HepG2 (cell line): ENCODE measurements around the gene ARMH1. TPM values are rescaled to one million over a fixed set of nuclear protein-coding genes. Genes with fewer than 3 reads are reported as not detected.

ENCODE experiments used
- FOXJ3 ChIP-seq: sonication (generic); formaldehyde crosslinking; IDR thresholded peaks from 2 replicates; pipeline ENCODE4 v1.4.0; 2020; ENCODE audit warnings: missing genetic modification reagents, mild to moderate bottlenecking, borderline replicate concordance
- HNRNPL ChIP-seq: fragments of 200-400 bp; formaldehyde crosslinking; IDR thresholded peaks from 2 replicates; pipeline ENCODE4 v1.6.1; 2017; ENCODE audit warnings: mild to moderate bottlenecking, low read depth, low read length
- IKZF4 ChIP-seq: sonication (generic); formaldehyde crosslinking; IDR thresholded peaks from 2 replicates; pipeline ENCODE4 v1.5.1; 2020; ENCODE audit warnings: borderline replicate concordance, mild to moderate bottlenecking, low read depth, missing genetic modification reagents; ENCODE audit errors: not compliant biosample characterization
- SPEN ChIP-seq: sonication (generic); formaldehyde crosslinking; IDR thresholded peaks from 2 replicates; pipeline ENCODE4 v1.5.1; 2020; ENCODE audit warnings: low read depth, mild to moderate bottlenecking, missing genetic modification reagents
- SRF ChIP-seq: IDR thresholded peaks from 2 replicates; pipeline ENCODE4 v1.6.1; 2011; ENCODE audit warnings: mild to moderate bottlenecking, low read depth, low read length, moderate library complexity
- TAF1 ChIP-seq: sonication (generic); formaldehyde crosslinking; IDR thresholded peaks from 2 replicates; pipeline ENCODE4 v1.4.0; 2020; ENCODE audit warnings: missing genetic modification reagents
- ZFX ChIP-seq: sonication (generic); formaldehyde crosslinking; IDR thresholded peaks from 2 replicates; pipeline ENCODE4 v1.4.0; 2020; ENCODE audit warnings: mild to moderate bottlenecking, low read depth, missing genetic modification reagents, moderate library complexity
- ZIK1 ChIP-seq: sonication (generic); formaldehyde crosslinking; IDR thresholded peaks from 2 replicates; pipeline ENCODE4 v1.5.0; 2020; ENCODE audit warnings: mild to moderate bottlenecking, low read depth, missing genetic modification reagents, borderline replicate concordance
- ZNF496 ChIP-seq: sonication (generic); formaldehyde crosslinking; IDR thresholded peaks from 2 replicates; pipeline ENCODE4 v1.8.1; 2023; ENCODE audit warnings: mild to moderate bottlenecking, moderate library complexity, missing genetic modification reagents; ENCODE audit not compliant: insufficient replicate concordance
- ZNF670 ChIP-seq: sonication (generic); formaldehyde crosslinking; IDR thresholded peaks from 2 replicates; pipeline ENCODE4 v1.8.0; 2022; ENCODE audit warnings: mild to moderate bottlenecking, missing genetic modification reagents, borderline replicate concordance
- ZNF737 ChIP-seq: sonication (generic); formaldehyde crosslinking; IDR thresholded peaks from 2 replicates; pipeline ENCODE4 v1.5.0; 2020; ENCODE audit warnings: missing genetic modification reagents, mild to moderate bottlenecking, borderline replicate concordance
- polyA plus RNA-seq, 8 experiments: library from polyadenylated mRNA; depleted of rRNA in 3 of 8; stranded (reverse) in 7 of 8; unstranded in 1 of 8; fragments of >200 nt; fragmentation: Illumina TruSeq in 4 of 8; extraction: Trizol in 4 of 8; gene quantifications; 2 replicates each; pipeline versions ENCODE4 v1.2.1 to v1.2.3, GENCODE V29; 2011 to 2016; ENCODE audit warnings: low read depth in 4 of 8, missing spikeins in 1 of 8, mixed read lengths in 1 of 8; ENCODE audit not compliant: insufficient read depth in 1 of 8
- total RNA-seq, 5 experiments: library from RNA; depleted of rRNA; stranded (reverse); fragments of >200 nt; fragmentation: Illumina TruSeq; extraction: Trizol; gene quantifications; 2 replicates each; pipeline ENCODE4 v1.2.3, GENCODE V29; 2016; ENCODE audit warnings: low read depth in 1 of 5
- TF ChIP-seq, protein P1 (sequence below): sonication (generic); formaldehyde crosslinking; IDR thresholded peaks from 2 replicates; pipeline ENCODE4 v1.9.0; 2022; ENCODE audit warnings: low read depth, missing genetic modification reagents
- TF ChIP-seq, protein P2 (sequence below): sonication (generic); formaldehyde crosslinking; IDR thresholded peaks from 2 replicates; pipeline ENCODE4 v1.4.0; 2020; ENCODE audit warnings: mild to moderate bottlenecking, missing genetic modification reagents
- TF ChIP-seq, protein P3 (sequence below): sonication (generic); formaldehyde crosslinking; IDR thresholded peaks from 2 replicates; pipeline ENCODE4 v1.4.0; 2020; ENCODE audit warnings: missing genetic modification reagents
- TF ChIP-seq, protein P4 (sequence below): sonication (generic); formaldehyde crosslinking; IDR thresholded peaks from 2 replicates; pipeline ENCODE4 v1.5.0; 2020; ENCODE audit warnings: missing genetic modification reagents
- TF ChIP-seq, protein P5 (sequence below): sonication (generic); formaldehyde crosslinking; IDR thresholded peaks from 2 replicates; pipeline ENCODE4 v1.9.0; 2021; ENCODE audit warnings: missing genetic modification reagents, mild to moderate bottlenecking, borderline replicate concordance

The ARMH1 gene
- total and polyA plus RNA-seq, 2 of the 13 experiments (the other 11 are each of a cell fraction or from before 2014, with no cell fraction given) = 0.69 TPM; not detected in 1

DNA sequence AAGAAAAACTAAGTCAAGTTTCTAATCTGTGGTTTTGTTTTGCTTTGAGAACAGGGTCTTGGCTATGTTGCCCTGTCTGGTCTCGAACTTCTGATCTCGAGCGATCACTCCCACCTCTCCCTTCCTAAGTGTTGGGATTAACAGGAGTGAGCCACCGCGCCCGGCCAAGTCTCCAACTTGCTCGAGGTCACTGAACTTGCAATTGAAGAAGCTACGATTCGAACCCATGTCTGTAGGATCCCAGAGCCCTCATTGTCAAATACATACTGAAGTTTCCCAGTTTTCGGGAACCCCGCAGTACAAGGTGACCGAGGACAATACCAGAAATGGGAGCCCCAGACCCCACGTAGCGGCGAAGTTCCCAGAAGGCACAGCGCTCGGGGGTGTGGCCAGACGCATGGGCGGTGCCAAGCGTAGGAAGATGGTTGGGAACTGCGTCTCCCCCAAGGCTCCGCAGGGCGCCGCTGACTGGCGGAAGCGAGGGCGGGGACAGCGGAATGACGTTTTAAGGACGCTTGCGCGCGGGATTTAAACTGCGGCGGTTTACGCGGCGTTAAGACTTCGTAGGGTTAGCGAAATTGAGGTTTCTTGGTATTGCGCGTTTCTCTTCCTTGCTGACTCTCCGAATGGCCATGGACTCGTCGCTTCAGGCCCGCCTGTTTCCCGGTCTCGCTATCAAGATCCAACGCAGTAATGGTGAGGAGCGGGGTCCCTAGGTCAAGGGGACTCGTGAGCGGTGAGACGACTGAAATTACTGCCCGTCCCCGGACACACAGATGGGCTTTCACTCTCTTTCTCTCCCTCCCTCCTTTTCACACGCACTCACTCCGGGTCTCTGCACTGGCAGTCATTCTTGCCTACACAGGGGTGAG is 65.0 kb downstream of the ARMH1 start, which contains the start of gene KIF2C (continued):
- TF ChIP-seq ZNF670 = no peak
- peak; percentile 39 for TF ChIP-seq ZFX (CRISPR knock-in tag)
- no peak for TF ChIP-seq IKZF4
- no peak; the same call in 1 of the 2 replicates for TF ChIP-seq SRF
- TF ChIP-seq, protein P1, sequence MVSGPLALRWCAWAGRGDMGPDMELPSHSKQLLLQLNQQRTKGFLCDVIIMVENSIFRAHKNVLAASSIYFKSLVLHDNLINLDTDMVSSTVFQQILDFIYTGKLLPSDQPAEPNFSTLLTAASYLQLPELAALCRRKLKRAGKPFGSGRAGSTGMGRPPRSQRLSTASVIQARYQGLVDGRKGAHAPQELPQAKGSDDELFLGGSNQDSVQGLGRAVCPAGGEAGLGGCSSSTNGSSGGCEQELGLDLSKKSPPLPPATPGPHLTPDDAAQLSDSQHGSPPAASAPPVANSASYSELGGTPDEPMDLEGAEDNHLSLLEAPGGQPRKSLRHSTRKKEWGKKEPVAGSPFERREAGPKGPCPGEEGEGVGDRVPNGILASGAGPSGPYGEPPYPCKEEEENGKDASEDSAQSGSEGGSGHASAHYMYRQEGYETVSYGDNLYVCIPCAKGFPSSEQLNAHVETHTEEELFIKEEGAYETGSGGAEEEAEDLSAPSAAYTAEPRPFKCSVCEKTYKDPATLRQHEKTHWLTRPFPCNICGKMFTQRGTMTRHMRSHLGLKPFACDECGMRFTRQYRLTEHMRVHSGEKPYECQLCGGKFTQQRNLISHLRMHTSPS (CRISPR knock-in tag) = no peak
- TF ChIP-seq FOXJ3 (CRISPR knock-in tag) = peak; percentile 63; the same call in 1 of the 2 replicates
- TF ChIP-seq ZNF737 (CRISPR knock-in tag) = no peak
- TF ChIP-seq HNRNPL = no peak
- TF ChIP-seq, protein P2, sequence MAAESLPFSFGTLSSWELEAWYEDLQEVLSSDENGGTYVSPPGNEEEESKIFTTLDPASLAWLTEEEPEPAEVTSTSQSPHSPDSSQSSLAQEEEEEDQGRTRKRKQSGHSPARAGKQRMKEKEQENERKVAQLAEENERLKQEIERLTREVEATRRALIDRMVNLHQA (CRISPR knock-in tag) = no peak
- TF ChIP-seq, protein P3, sequence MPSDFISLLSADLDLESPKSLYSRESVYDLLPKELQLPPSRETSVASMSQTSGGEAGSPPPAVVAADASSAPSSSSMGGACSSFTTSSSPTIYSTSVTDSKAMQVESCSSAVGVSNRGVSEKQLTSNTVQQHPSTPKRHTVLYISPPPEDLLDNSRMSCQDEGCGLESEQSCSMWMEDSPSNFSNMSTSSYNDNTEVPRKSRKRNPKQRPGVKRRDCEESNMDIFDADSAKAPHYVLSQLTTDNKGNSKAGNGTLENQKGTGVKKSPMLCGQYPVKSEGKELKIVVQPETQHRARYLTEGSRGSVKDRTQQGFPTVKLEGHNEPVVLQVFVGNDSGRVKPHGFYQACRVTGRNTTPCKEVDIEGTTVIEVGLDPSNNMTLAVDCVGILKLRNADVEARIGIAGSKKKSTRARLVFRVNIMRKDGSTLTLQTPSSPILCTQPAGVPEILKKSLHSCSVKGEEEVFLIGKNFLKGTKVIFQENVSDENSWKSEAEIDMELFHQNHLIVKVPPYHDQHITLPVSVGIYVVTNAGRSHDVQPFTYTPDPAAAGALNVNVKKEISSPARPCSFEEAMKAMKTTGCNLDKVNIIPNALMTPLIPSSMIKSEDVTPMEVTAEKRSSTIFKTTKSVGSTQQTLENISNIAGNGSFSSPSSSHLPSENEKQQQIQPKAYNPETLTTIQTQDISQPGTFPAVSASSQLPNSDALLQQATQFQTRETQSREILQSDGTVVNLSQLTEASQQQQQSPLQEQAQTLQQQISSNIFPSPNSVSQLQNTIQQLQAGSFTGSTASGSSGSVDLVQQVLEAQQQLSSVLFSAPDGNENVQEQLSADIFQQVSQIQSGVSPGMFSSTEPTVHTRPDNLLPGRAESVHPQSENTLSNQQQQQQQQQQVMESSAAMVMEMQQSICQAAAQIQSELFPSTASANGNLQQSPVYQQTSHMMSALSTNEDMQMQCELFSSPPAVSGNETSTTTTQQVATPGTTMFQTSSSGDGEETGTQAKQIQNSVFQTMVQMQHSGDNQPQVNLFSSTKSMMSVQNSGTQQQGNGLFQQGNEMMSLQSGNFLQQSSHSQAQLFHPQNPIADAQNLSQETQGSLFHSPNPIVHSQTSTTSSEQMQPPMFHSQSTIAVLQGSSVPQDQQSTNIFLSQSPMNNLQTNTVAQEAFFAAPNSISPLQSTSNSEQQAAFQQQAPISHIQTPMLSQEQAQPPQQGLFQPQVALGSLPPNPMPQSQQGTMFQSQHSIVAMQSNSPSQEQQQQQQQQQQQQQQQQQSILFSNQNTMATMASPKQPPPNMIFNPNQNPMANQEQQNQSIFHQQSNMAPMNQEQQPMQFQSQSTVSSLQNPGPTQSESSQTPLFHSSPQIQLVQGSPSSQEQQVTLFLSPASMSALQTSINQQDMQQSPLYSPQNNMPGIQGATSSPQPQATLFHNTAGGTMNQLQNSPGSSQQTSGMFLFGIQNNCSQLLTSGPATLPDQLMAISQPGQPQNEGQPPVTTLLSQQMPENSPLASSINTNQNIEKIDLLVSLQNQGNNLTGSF (CRISPR knock-in tag) = 0 out of 2 replicates have a peak, but pooled peaks have one; percentile 10
- no peak for TF ChIP-seq ZNF496 (CRISPR knock-in tag)
- TF ChIP-seq, protein P4, sequence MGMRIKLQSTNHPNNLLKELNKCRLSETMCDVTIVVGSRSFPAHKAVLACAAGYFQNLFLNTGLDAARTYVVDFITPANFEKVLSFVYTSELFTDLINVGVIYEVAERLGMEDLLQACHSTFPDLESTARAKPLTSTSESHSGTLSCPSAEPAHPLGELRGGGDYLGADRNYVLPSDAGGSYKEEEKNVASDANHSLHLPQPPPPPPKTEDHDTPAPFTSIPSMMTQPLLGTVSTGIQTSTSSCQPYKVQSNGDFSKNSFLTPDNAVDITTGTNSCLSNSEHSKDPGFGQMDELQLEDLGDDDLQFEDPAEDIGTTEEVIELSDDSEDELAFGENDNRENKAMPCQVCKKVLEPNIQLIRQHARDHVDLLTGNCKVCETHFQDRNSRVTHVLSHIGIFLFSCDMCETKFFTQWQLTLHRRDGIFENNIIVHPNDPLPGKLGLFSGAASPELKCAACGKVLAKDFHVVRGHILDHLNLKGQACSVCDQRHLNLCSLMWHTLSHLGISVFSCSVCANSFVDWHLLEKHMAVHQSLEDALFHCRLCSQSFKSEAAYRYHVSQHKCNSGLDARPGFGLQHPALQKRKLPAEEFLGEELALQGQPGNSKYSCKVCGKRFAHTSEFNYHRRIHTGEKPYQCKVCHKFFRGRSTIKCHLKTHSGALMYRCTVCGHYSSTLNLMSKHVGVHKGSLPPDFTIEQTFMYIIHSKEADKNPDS (CRISPR knock-in tag) = no peak
- peak; percentile 61 for TF ChIP-seq SPEN (CRISPR knock-in tag)
- TF ChIP-seq, protein P5, sequence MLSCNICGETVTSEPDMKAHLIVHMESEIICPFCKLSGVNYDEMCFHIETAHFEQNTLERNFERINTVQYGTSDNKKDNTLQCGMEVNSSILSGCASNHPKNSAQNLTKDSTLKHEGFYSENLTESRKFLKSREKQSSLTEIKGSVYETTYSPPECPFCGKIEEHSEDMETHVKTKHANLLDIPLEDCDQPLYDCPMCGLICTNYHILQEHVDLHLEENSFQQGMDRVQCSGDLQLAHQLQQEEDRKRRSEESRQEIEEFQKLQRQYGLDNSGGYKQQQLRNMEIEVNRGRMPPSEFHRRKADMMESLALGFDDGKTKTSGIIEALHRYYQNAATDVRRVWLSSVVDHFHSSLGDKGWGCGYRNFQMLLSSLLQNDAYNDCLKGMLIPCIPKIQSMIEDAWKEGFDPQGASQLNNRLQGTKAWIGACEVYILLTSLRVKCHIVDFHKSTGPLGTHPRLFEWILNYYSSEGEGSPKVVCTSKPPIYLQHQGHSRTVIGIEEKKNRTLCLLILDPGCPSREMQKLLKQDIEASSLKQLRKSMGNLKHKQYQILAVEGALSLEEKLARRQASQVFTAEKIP (CRISPR knock-in tag) = no peak
- peak; percentile 80 for TF ChIP-seq TAF1 (CRISPR knock-in tag)
- no peak for TF ChIP-seq ZIK1 (CRISPR knock-in tag)
